ENCODE results near the gene GALNT7. TPM values are rescaled to one million over a fixed set of nuclear protein-coding genes. Genes with fewer than 3 reads are reported as not detected.

Gene GALNT7
- total and polyA plus RNA-seq, 10 of the 15 experiments (the other 5 are each of a cell fraction or from before 2014, with no cell fraction given), result 14.2 to 33.2 (median 28.9) TPM

DNA sequence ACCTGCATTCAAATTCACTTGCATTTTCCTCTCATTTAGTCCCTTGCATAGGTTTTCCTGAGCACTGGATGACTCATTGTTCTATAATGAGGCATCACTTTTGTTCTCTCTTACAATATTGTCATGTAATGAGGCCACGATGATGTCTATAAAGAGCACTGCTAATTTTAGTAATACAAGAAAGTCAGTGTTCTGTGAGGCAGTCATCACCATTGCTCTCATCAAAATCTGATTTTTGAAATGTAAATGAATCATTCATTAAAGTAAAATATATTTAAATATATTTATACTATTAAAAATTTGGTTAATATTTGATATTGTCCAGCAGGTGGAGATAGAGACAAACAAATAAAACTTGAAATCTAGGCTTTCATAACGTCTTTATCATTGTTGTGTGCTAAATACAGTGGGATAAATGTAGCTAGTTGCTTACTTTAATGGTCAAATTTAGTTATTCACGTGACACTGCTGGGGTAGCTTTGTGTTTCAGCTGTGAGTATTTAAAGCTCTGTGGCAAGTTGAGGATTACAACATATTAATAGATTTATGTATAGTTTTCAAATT is 150.1 kb downstream of the GALNT7 start:
- ChIA-PET POLR2A (interaction anchor here (0.6 to 1.8 kb wide), 3 partner anchors 15 to 78 kb away, joined by 4 to 9 read pairs (median 6); partner anchors contain the start of genes HMGB2 and SAP30), RAD21 (ENCODE audit: unreplicated experiment) (interaction anchor here (0.6 to 3.6 kb wide), 19 partner anchors 11 to 326 kb away, joined by 3 to 60 read pairs (median 4); partner anchors contain the start of gene HMGB2), SMC1A (ENCODE audit: uncharacterized antibody, unreplicated experiment) (interaction anchor here (0.7 to 6.7 kb wide), 24 partner anchors 9 to 305 kb away, joined by 3 to 84 read pairs (median 6); partner anchors contain the start of gene HMGB2), CTCF (interaction anchor here (0.6 to 5.9 kb wide), 39 partner anchors 8 to 305 kb away, joined by 3 to 113 read pairs (median 5); partner anchors contain the start of gene HMGB2)
- no TSS peak for BruUV-seq (replicated peaks)
- H3K9ac ChIP-seq (ENCODE audit: control insufficient read depth, insufficient read depth, low read length), result no peak overlapping the region
- intact Hi-C loops (cut with micrococcal nuclease; ENCODE audit: unreplicated experiment), result loop anchor here (1.0 to 5.0 kb wide), 3 partner anchors 42 to 174 kb away; no protein-coding TSS in a partner anchor
- WGBS (ENCODE audit: insufficient coverage, insufficient replicate concordance, low lambda C conversion rate, missing lambda C conversion rate), result 1% methylated on average over 3 of the region's 3 CpGs
- no peaks in the 10 kb centered on the region for H3K27me3 ChIP-seq (replicated peaks in 1 of 2; ENCODE audit: control insufficient read depth in 2 of 2, insufficient read depth in 2 of 2, low read length in 1 of 2)
- in situ Hi-C loops (cut with MboI), result no loop called here
- no peaks in the 10 kb centered on the region; the same call in 1 of the 2 replicates for H3K4me1 ChIP-seq (ENCODE audit: control insufficient read depth, insufficient read depth, low read length)
- peak; percentile 41 for FAIRE-seq
- no peak for DNase-seq (ENCODE audit: low read depth, low spot score)
- no peaks in the 10 kb centered on the region for H4K20me1 ChIP-seq (ENCODE audit: control insufficient read depth, insufficient read depth)
- no peak overlapping the region for H2AFZ ChIP-seq (ENCODE audit: control insufficient read depth, low read depth, low read length)
- no peak overlapping the region for H3K4me2 ChIP-seq (ENCODE audit: control insufficient read depth, insufficient read depth)
- no peak overlapping the region for H3K27ac ChIP-seq (ENCODE audit: control insufficient read depth, insufficient read depth)
- peaks cover 5 to 9% of the 10 kb centered on the region in 2 experiments; a peak in 2 of 4 replicates for H3K36me3 ChIP-seq (ENCODE audit: control insufficient read depth in 2 of 2, insufficient read depth in 2 of 2, low read length in 1 of 2)
- no peaks in the 10 kb centered on the region for H3K79me2 ChIP-seq (ENCODE audit: control insufficient read depth, insufficient read depth, low read length)
- no peak overlapping the region for H3K4me3 ChIP-seq
- ATAC-seq, result peak; percentile 51; the same call in 2 of the 3 replicates
- H3K9me3 ChIP-seq (replicated peaks; ENCODE audit: control insufficient read depth, insufficient read depth, low read length), result no peaks in the 10 kb centered on the region
- 0 out of 2 replicates have a peak, but pooled peaks have one; percentile 7 for TF ChIP-seq MEF2A (IDR thresholded peaks at IDR 0.05; ENCODE audit: insufficient read depth, low read depth, low read length)
- TF ChIP-seq, protein P1, sequence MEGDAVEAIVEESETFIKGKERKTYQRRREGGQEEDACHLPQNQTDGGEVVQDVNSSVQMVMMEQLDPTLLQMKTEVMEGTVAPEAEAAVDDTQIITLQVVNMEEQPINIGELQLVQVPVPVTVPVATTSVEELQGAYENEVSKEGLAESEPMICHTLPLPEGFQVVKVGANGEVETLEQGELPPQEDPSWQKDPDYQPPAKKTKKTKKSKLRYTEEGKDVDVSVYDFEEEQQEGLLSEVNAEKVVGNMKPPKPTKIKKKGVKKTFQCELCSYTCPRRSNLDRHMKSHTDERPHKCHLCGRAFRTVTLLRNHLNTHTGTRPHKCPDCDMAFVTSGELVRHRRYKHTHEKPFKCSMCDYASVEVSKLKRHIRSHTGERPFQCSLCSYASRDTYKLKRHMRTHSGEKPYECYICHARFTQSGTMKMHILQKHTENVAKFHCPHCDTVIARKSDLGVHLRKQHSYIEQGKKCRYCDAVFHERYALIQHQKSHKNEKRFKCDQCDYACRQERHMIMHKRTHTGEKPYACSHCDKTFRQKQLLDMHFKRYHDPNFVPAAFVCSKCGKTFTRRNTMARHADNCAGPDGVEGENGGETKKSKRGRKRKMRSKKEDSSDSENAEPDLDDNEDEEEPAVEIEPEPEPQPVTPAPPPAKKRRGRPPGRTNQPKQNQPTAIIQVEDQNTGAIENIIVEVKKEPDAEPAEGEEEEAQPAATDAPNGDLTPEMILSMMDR (IDR thresholded peaks at IDR 0.05 in 2 of 3, conservative IDR thresholded peaks at IDR 0.05 in 1 of 3; ENCODE audit: control insufficient read depth in 2 of 3, extremely low read depth in 1 of 3, insufficient read depth in 1 of 3, low read depth in 3 of 3, low read length in 3 of 3), result peak in 1 of 3 experiments; percentile 14; a peak in 3 of 6 replicates
- TF ChIP-seq, protein P2, sequence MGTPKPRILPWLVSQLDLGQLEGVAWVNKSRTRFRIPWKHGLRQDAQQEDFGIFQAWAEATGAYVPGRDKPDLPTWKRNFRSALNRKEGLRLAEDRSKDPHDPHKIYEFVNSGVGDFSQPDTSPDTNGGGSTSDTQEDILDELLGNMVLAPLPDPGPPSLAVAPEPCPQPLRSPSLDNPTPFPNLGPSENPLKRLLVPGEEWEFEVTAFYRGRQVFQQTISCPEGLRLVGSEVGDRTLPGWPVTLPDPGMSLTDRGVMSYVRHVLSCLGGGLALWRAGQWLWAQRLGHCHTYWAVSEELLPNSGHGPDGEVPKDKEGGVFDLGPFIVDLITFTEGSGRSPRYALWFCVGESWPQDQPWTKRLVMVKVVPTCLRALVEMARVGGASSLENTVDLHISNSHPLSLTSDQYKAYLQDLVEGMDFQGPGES (IDR thresholded peaks at IDR 0.05), result no peak
- TF ChIP-seq SMC3 (IDR thresholded peaks at IDR 0.05; ENCODE audit: borderline replicate concordance, low read length), result peak; percentile 55; the same call in 1 of the 2 replicates
- TF ChIP-seq, protein P3, sequence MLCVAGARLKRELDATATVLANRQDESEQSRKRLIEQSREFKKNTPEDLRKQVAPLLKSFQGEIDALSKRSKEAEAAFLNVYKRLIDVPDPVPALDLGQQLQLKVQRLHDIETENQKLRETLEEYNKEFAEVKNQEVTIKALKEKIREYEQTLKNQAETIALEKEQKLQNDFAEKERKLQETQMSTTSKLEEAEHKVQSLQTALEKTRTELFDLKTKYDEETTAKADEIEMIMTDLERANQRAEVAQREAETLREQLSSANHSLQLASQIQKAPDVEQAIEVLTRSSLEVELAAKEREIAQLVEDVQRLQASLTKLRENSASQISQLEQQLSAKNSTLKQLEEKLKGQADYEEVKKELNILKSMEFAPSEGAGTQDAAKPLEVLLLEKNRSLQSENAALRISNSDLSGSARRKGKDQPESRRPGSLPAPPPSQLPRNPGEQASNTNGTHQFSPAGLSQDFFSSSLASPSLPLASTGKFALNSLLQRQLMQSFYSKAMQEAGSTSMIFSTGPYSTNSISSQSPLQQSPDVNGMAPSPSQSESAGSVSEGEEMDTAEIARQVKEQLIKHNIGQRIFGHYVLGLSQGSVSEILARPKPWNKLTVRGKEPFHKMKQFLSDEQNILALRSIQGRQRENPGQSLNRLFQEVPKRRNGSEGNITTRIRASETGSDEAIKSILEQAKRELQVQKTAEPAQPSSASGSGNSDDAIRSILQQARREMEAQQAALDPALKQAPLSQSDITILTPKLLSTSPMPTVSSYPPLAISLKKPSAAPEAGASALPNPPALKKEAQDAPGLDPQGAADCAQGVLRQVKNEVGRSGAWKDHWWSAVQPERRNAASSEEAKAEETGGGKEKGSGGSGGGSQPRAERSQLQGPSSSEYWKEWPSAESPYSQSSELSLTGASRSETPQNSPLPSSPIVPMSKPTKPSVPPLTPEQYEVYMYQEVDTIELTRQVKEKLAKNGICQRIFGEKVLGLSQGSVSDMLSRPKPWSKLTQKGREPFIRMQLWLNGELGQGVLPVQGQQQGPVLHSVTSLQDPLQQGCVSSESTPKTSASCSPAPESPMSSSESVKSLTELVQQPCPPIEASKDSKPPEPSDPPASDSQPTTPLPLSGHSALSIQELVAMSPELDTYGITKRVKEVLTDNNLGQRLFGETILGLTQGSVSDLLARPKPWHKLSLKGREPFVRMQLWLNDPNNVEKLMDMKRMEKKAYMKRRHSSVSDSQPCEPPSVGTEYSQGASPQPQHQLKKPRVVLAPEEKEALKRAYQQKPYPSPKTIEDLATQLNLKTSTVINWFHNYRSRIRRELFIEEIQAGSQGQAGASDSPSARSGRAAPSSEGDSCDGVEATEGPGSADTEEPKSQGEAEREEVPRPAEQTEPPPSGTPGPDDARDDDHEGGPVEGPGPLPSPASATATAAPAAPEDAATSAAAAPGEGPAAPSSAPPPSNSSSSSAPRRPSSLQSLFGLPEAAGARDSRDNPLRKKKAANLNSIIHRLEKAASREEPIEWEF (IDR thresholded peaks at IDR 0.05; ENCODE audit: insufficient replicate concordance, low read depth, low read length), result peak; percentile 15
- TF ChIP-seq JUNB (IDR thresholded peaks at IDR 0.05), result peak; percentile 40; the same call in 1 of the 2 replicates
- peak; percentile 52; the same call in 1 of the 2 replicates for TF ChIP-seq CREB1 (IDR thresholded peaks at IDR 0.05; ENCODE audit: low read depth)
- no peak for TF ChIP-seq FOS (IDR thresholded peaks at IDR 0.05; ENCODE audit: borderline replicate concordance, extremely low read depth, insufficient read length)
- peak; percentile 41; the same call in 1 of the 2 replicates for TF ChIP-seq NFIC (IDR thresholded peaks at IDR 0.05; ENCODE audit: low read depth, low read length)
- peak; percentile 45 for TF ChIP-seq RAD21 (IDR thresholded peaks at IDR 0.05; ENCODE audit: insufficient read depth, low read depth, low read length)
- no peak for TF ChIP-seq NFYB (IDR thresholded peaks at IDR 0.05; ENCODE audit: insufficient read depth, low read depth, low read length)

All from GM12878 (cell line).